Measurements from ENCODE around the gene AQP4.

- TF ChIP-seq RAD21 (IDR thresholded peaks at IDR 0.05; ENCODE audit: low read depth): no peak
- TF ChIP-seq CREB1 (IDR thresholded peaks at IDR 0.05; ENCODE audit: low read depth): no peak
- no peak for TF ChIP-seq REST (IDR thresholded peaks at IDR 0.05; ENCODE audit: low read depth)
- no peak for TF ChIP-seq TAF1 (IDR thresholded peaks at IDR 0.05; ENCODE audit: low read depth)
- TF ChIP-seq EP300 (IDR thresholded peaks at IDR 0.05; ENCODE audit: borderline replicate concordance): no peak
- no peak for TF ChIP-seq MAX (IDR thresholded peaks at IDR 0.05)
- no peak for TF ChIP-seq YY1 (IDR thresholded peaks at IDR 0.05; ENCODE audit: low read depth)
- TF ChIP-seq FOXM1 (IDR thresholded peaks at IDR 0.05; ENCODE audit: borderline replicate concordance, low read depth): no peak
- no peak for TF ChIP-seq TCF12 (IDR thresholded peaks at IDR 0.05; ENCODE audit: low read depth)
- no peak for TF ChIP-seq EGR1 (IDR thresholded peaks at IDR 0.05)
- TF ChIP-seq CEBPB (IDR thresholded peaks at IDR 0.05): no peak
- no peak for TF ChIP-seq USF1 (IDR thresholded peaks at IDR 0.05)
- TF ChIP-seq NFIC (IDR thresholded peaks at IDR 0.05): no peak
These were observed 47.0 kb downstream of the AQP4 start for GRCh38 chr18:26818461-26818860.
